Smooth muscle cell (in vitro differentiated cells): ENCODE measurements around the gene HEY2. TPM values are rescaled to one million over a fixed set of nuclear protein-coding genes. Genes with fewer than 3 reads are reported as not detected.

ENCODE experiments used
- DNase-seq: peaks from one replicate; lab custom pipeline; 2025; ENCODE audit not compliant: unreplicated experiment; lab: John Stamatoyannopoulos, UW
- H2AFZ ChIP-seq: fragments of 200-600 bp; sonication (generic); 2 replicates; pipeline ENCODE4 v1.6.0; 2016; ENCODE audit warnings: antibody characterized with exemption, low read depth, mild to moderate bottlenecking
- H3F3A ChIP-seq: fragments of 200-600 bp; sonication (generic); 2 replicates; pipeline ENCODE4 v1.6.0; 2017; ENCODE audit warnings: antibody characterized with exemption, low read depth
- H3K27ac ChIP-seq: fragments of 200-600 bp; sonication (generic); 2 replicates; pipeline ENCODE4 v1.5.1; 2016; ENCODE audit warnings: low read depth, mild to moderate bottlenecking
- H3K27me3 ChIP-seq: fragments of 200-600 bp; sonication (generic); 2 replicates; pipeline ENCODE4 v1.6.1; 2016; ENCODE audit warnings: low read depth, mild to moderate bottlenecking
- H3K36me3 ChIP-seq: fragments of 200-600 bp; sonication (generic); 2 replicates; pipeline ENCODE4 v1.5.1; 2016; ENCODE audit warnings: low read depth
- H3K4me1 ChIP-seq: fragments of 200-600 bp; sonication (generic); 2 replicates; pipeline ENCODE4 v1.5.1; 2016; ENCODE audit warnings: low read depth
- H3K4me2 ChIP-seq: fragments of 200-600 bp; sonication (generic); 2 replicates; pipeline ENCODE4 v1.6.0; 2016; ENCODE audit warnings: mild to moderate bottlenecking
- H3K4me3 ChIP-seq: fragments of 200-600 bp; sonication (generic); 2 replicates; pipeline ENCODE4 v1.5.1; 2016; ENCODE audit warnings: mild to moderate bottlenecking
- H3K79me2 ChIP-seq: fragments of 200-600 bp; sonication (generic); 2 replicates; pipeline ENCODE4 v1.6.0; 2016; ENCODE audit warnings: low read depth, mild to moderate bottlenecking
- H3K9ac ChIP-seq: fragments of 200-600 bp; sonication (generic); 2 replicates; pipeline ENCODE4 v1.6.0; 2016; ENCODE audit warnings: low read depth
- H3K9me3 ChIP-seq: fragments of 200-600 bp; sonication (generic); replicated peaks from 2 replicates; pipeline ENCODE4 v1.5.1; 2016; ENCODE audit warnings: low read depth
- H4K20me1 ChIP-seq: fragments of 200-600 bp; sonication (generic); 2 replicates; pipeline ENCODE4 v1.6.0; 2016; ENCODE audit warnings: low read depth
- CTCF ChIP-seq: fragments of 200-600 bp; sonication (generic); IDR thresholded peaks from 2 replicates; pipeline ENCODE4 v1.5.1; 2017; ENCODE audit warnings: borderline replicate concordance, mild to moderate bottlenecking, antibody characterized with exemption; ENCODE audit not compliant: insufficient read depth, poor library complexity, severe bottlenecking
- WGBS: methylation state at CpG from one replicate; pipeline ENCODE4 v1.1.7; 2016; ENCODE audit warnings: low lambda C conversion rate; 5-methylcytosine and 5-hydroxymethylcytosine counted together
- polyA plus RNA-seq: library from polyadenylated mRNA; unstranded; fragments of >200 nt; fragmentation: Nextera tagmentation; extraction: Ambion mirVana; gene quantifications from 2 replicates; pipeline ENCODE4 v1.2.1, GENCODE V29; 2016
- total RNA-seq: library from RNA; depleted of rRNA; stranded (reverse); fragments of >200 nt; gene quantifications from 2 replicates; pipeline ENCODE4 v1.2.3, GENCODE V29; 2014

The HEY2 gene
- total and polyA plus RNA-seq, 2 experiments from 2014 or later, result 17.2 to 35.2 TPM

- Histone ChIP-seq H3K27ac (peak overlapping the region; percentile 75), H3K27me3 (no peaks in the 10 kb centered on the region), H3K36me3 (no peaks in the 10 kb centered on the region), H3K4me3 (no peak overlapping the region), H3K9me3 (no peaks in the 10 kb centered on the region), H3K79me2 (no peaks in the 10 kb centered on the region), H4K20me1 (no peaks in the 10 kb centered on the region), H3K4me1 (no peaks in the 10 kb centered on the region), H2AFZ (no peak overlapping the region), H3K9ac (peak overlapping the region; percentile 33), H3K4me2 (peak overlapping the region; percentile 37), H3F3A (no peaks in the 10 kb centered on the region)
- no peak for TF ChIP-seq CTCF
- 14% methylated on average over 2 of the region's 2 CpGs for WGBS
- DNase-seq, result no peak
Observed at GRCh38 chr6:125764121-125764671, 14.8 kb downstream of the HEY2 start.

GRCh38 chr6:125765944-125766343 is 16.5 kb downstream of the HEY2 start:
- 59% methylated on average over 1 of the region's 1 CpG for WGBS
- Histone ChIP-seq H3F3A (no peaks in the 10 kb centered on the region), H3K9ac (no peak overlapping the region), H2AFZ (no peak overlapping the region), H3K36me3 (no peaks in the 10 kb centered on the region), H3K9me3 (no peaks in the 10 kb centered on the region), H3K27me3 (no peaks in the 10 kb centered on the region), H4K20me1 (no peaks in the 10 kb centered on the region), H3K27ac (peak overlapping the region; percentile 75), H3K4me3 (no peak overlapping the region), H3K79me2 (no peaks in the 10 kb centered on the region), H3K4me2 (no peak overlapping the region), H3K4me1 (no peaks in the 10 kb centered on the region)
- TF ChIP-seq CTCF, result no peak
- no peak for DNase-seq

- H3K27me3 ChIP-seq, result no peaks in the 10 kb centered on the region
- no peaks in the 10 kb centered on the region for H4K20me1 ChIP-seq
- H3K9ac ChIP-seq, result no peak overlapping the region
- H3K27ac ChIP-seq, result peak overlapping the region; percentile 35
- no peaks in the 10 kb centered on the region for H3K4me1 ChIP-seq
- TF ChIP-seq CTCF, result no peak
- WGBS, result 71% methylated on average over 4 of the region's 4 CpGs
- H3K4me2 ChIP-seq, result no peak overlapping the region
- DNase-seq, result no peak
- no peak overlapping the region for H2AFZ ChIP-seq
- H3K9me3 ChIP-seq, result no peaks in the 10 kb centered on the region
- H3K79me2 ChIP-seq, result no peaks in the 10 kb centered on the region
- no peaks in the 10 kb centered on the region for H3K36me3 ChIP-seq
- no peaks in the 10 kb centered on the region for H3F3A ChIP-seq
- no peak overlapping the region for H3K4me3 ChIP-seq
Observed at GRCh38 chr6:125766641-125767040, 17.2 kb downstream of the HEY2 start.

- no peaks in the 10 kb centered on the region for H3K4me1 ChIP-seq
- no peak overlapping the region for H3K9ac ChIP-seq
- H3K79me2 ChIP-seq, result no peaks in the 10 kb centered on the region
- H3K27ac ChIP-seq, result no peak overlapping the region
- H3K27me3 ChIP-seq, result no peaks in the 10 kb centered on the region
- no peaks in the 10 kb centered on the region for H3K36me3 ChIP-seq
- 78% methylated on average over 6 of the region's 6 CpGs for WGBS
- H3F3A ChIP-seq, result no peaks in the 10 kb centered on the region
- H4K20me1 ChIP-seq, result no peaks in the 10 kb centered on the region
- peak overlapping the region; percentile 8 for H2AFZ ChIP-seq
- H3K4me3 ChIP-seq, result no peak overlapping the region
- H3K4me2 ChIP-seq, result no peak overlapping the region
- DNase-seq, result no peak
- TF ChIP-seq CTCF, result no peak
- H3K9me3 ChIP-seq, result no peaks in the 10 kb centered on the region
Observed at GRCh38 chr6:125769147-125769783, 19.8 kb downstream of the HEY2 start.
